NCI-H69 (cell line): Measurements from ENCODE around the gene CBX5.

ENCODE experiments used
- DNase-seq: peaks from one replicate; lab custom pipeline; 2025; lab: John Stamatoyannopoulos, UW

Gene CBX5

GRCh38 chr12:54222609-54223008 is 57.3 kb downstream of the CBX5 start:
- no peak for DNase-seq

- DNase-seq, result no peak
Observed at GRCh38 chr12:54221402-54221984, 58.4 kb downstream of the CBX5 start.

- DNase-seq, result peak; percentile 52
Observed at GRCh38 chr12:54220567-54220966, 59.4 kb downstream of the CBX5 start.

- peak; percentile 83 for DNase-seq
Observed at GRCh38 chr12:54220092-54220557, 59.8 kb downstream of the CBX5 start.

GRCh38 chr12:54217774-54218241 is 62.1 kb downstream of the CBX5 start:
- DNase-seq, result peak; percentile 75

- DNase-seq, result peak; percentile 98
Observed at GRCh38 chr12:54216797-54217661, 62.9 kb downstream of the CBX5 start.

- DNase-seq, result peak; percentile 94
Observed at GRCh38 chr12:54215989-54216796, 63.7 kb downstream of the CBX5 start.

GRCh38 chr12:54214553-54215406 is 65.1 kb downstream of the CBX5 start:
- DNase-seq, result peak; percentile 97

GRCh38 chr12:54213079-54213478 is 66.8 kb downstream of the CBX5 start:
- DNase-seq, result no peak

GRCh38 chr12:54211920-54212319 is 68.0 kb downstream of the CBX5 start:
- no peak for DNase-seq

- DNase-seq, result no peak
Observed at GRCh38 chr12:54210400-54210790, 69.5 kb downstream of the CBX5 start.

- no peak for DNase-seq
Observed at GRCh38 chr12:54208591-54208990, 71.3 kb downstream of the CBX5 start.

GRCh38 chr12:54207539-54208294 is 72.2 kb downstream of the CBX5 start:
- peak; percentile 86 for DNase-seq

- DNase-seq, result no peak
Observed at GRCh38 chr12:54206791-54207190, 73.1 kb downstream of the CBX5 start.

GRCh38 chr12:54204316-54204715 is 75.6 kb downstream of the CBX5 start:
- DNase-seq, result no peak

GRCh38 chr12:54201001-54201794 is 78.7 kb downstream of the CBX5 start:
- DNase-seq, result peak; percentile 85

GRCh38 chr12:54200412-54200811 is 79.5 kb downstream of the CBX5 start:
- DNase-seq, result no peak

- DNase-seq, result no peak
Observed at GRCh38 chr12:54199917-54200316, 80.0 kb downstream of the CBX5 start.

- no peak for DNase-seq
Observed at GRCh38 chr12:54199034-54199433, 80.9 kb downstream of the CBX5 start.

- DNase-seq, result peak; percentile 58
Observed at GRCh38 chr12:54197431-54197909, 82.5 kb downstream of the CBX5 start.
